ENCODE results near the gene SPATA31D4. TPM values are rescaled to one million over a fixed set of nuclear protein-coding genes. Genes with fewer than 3 reads are reported as not detected.
"Not testable (repeated sequence)": the region's sequence is repeated elsewhere in the genome, so short reads cannot be mapped to it uniquely, and the experiment has no call there.

The SPATA31D4 gene
- total RNA-seq (not detected), polyA plus RNA-seq (not detected)
- long read RNA-seq, donor 1, result 0 reads
- long read RNA-seq, donor 2, result 0 reads
- long read RNA-seq, donor 3, result 0 reads

- H3K27ac ChIP-seq; H3K27me3 ChIP-seq; H3K36me3 ChIP-seq; H3K9me3 ChIP-seq; ATAC-seq; H3K4me3 ChIP-seq; H3K4me1 ChIP-seq; intact Hi-C loops (cut with DNase I); DNase-seq: not testable (repeated sequence)
- no CpG with 5 or more reads among the region's 3 CpGs for WGBS, 2 donors
Observed at GRCh38 chr9:81928305-81928704, at the start of gene SPATA31D4. Gene SPATA31D4 (plus strand): TSS chr9:81928428. CDS start chr9:81928514, 86 bp downstream.

GRCh38 chr9:81878530-81878929, 49.7 kb upstream of the SPATA31D4 start:
- TF ChIP-seq CTCF (IDR thresholded peaks at IDR 0.05), result no peak
- H3K4me3 ChIP-seq, result no peak overlapping the region
- intact Hi-C loops (cut with DNase I), result no loop called here
- no peaks in the 10 kb centered on the region for H3K9me3 ChIP-seq
- ATAC-seq, result no peak
- 91 to 94% methylated on average over 2 of the region's 2 CpGs for WGBS, 2 donors
- peaks cover 0 to 5% (median 0%) of the 10 kb centered on the region in 7 donors for H3K27me3 ChIP-seq
- peaks cover 0 to 34% (median 8%) of the 10 kb centered on the region in 9 donors for H3K4me1 ChIP-seq
- H3K36me3 ChIP-seq, result no peaks in the 10 kb centered on the region
- DNase-seq, result no peak
- H3K27ac ChIP-seq, result no peak overlapping the region

- H3K27me3 ChIP-seq, result peaks cover 0 to 5% (median 0%) of the 10 kb centered on the region in 7 donors
- 34% methylated on average over 4 of the region's 4 CpGs for whole genome bisulfite sequencing, 2 donors
- peak overlapping the region in 2 of 10 donors; percentile 2 to 39 for H3K27ac ChIP-seq
- DNase-seq (no peak), ATAC-seq (no peak)
- H3K36me3 ChIP-seq, result no peaks in the 10 kb centered on the region
- peaks cover 0 to 25% (median under 1%) of the 10 kb centered on the region in 9 donors for H3K4me1 ChIP-seq
- intact Hi-C loops (cut with DNase I), result no loop called here
- no peaks in the 10 kb centered on the region for H3K9me3 ChIP-seq
- H3K4me3 ChIP-seq, result no peak overlapping the region
- no peak for TF ChIP-seq CTCF (IDR thresholded peaks at IDR 0.05)
Observed at GRCh38 chr9:81879501-81879916, 48.7 kb upstream of the SPATA31D4 start.

GRCh38 chr9:81885602-81886001, 42.6 kb upstream of the SPATA31D4 start:
- DNase-seq (no peak), ATAC-seq (no peak)
- Histone ChIP-seq H3K27ac (no peak overlapping the region), H3K9me3 (no peaks in the 10 kb centered on the region), H3K4me3 (no peak overlapping the region), H3K36me3 (no peaks in the 10 kb centered on the region), H3K27me3 (peaks cover 0 to 5% (median 0%) of the 10 kb centered on the region in 7 donors), H3K4me1 (no peaks in the 10 kb centered on the region)
- WGBS, 2 donors, result 80% methylated on average over 2 of the region's 2 CpGs
- no peak for TF ChIP-seq CTCF (IDR thresholded peaks at IDR 0.05)
- intact Hi-C loops (cut with DNase I), result no loop called here

GRCh38 chr9:81886665-81887064, 41.6 kb upstream of the SPATA31D4 start:
- Histone ChIP-seq H3K36me3 (no peaks in the 10 kb centered on the region), H3K27ac (no peak overlapping the region), H3K4me3 (no peak overlapping the region), H3K4me1 (no peaks in the 10 kb centered on the region), H3K9me3 (no peaks in the 10 kb centered on the region), H3K27me3 (peaks cover 0 to 5% (median 0%) of the 10 kb centered on the region in 7 donors)
- ATAC-seq, result no peak
- TF ChIP-seq CTCF (IDR thresholded peaks at IDR 0.05), result no peak
- intact Hi-C loops (cut with DNase I), result no loop called here
- 72 to 80% methylated on average over 1 of the region's 1 CpG for WGBS, 2 donors
- no peak for DNase-seq
